ENCODE measurements around the gene NUP85.
"Not testable (repeated sequence)": the region's sequence is repeated elsewhere in the genome, so short reads cannot be mapped to it uniquely, and the experiment has no call there.

Gene NUP85

DNA sequence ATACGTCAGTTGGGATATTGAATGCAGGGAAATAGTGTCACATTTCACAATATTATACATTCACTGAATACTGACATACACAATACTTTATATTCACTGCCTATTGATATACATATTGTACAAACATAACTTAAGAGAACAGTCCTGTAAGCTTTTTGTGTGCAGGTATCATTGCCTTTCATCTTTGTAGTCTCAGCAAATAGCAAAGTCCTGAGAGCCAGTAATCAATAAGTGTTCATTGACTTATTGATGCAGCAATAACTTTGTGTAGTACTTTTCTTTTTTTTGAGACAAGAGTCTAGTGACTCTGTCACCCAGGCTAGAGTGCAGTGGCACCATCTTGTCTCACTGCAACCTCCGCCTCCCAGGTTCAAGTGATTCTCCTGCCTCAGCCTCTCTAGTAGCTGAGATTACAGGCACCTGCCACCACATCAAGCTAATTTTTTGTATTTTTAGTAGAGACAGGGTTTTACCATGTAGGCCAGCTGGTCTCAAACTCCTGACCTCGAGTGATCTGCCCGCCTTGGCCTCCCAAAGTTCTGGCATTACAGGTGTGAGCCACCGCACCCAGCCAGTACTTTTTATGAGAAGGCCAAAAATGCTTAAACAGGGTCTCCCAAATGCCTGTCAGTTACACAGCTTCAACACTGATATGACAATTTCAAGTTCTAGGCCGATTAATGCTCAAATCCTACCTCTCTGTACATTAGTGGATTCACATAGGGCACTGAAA, 5.4 kb upstream of the NUP85 start:
- no peak for DNase-seq

DNA sequence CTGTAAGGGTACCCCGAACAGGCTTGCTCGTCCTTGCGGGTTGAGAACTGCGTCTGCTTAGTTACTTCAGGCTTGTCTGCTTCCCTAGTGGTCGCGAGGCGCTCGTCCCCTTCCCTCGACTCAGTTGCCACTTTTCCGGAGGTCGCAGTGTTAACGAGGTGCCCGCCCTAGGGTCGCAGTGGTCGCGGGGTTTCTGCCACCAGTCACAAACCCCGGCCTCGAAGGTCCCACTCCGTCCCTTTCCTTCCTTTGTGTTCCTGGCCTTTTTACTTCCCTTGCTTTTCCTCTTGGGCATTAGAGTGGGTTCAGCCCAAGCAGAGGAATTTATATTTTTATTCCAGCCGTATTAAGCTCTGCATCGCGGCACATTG, 299 bp downstream of the NUP85 start:
- no peak for DNase-seq

DNA sequence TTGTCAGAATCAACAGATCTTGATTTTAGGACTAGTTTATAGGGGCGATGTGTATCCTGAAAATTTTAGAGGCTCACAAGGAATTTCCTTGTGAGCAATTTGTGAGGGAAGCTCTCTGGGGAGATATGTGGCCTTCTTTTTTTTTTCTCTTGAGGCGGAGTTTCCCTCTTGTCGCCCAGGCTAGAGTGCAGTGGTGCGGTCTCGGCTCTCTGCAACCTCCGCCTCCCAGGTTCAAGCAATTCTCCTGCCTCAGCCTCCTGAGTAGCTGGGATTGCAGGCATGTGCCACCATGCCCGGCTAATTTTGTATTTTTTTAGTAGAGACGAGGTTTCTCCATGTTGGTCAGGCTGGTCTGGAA, 1.6 kb downstream of the NUP85 start:
- not testable (repeated sequence) for DNase-seq

DNA sequence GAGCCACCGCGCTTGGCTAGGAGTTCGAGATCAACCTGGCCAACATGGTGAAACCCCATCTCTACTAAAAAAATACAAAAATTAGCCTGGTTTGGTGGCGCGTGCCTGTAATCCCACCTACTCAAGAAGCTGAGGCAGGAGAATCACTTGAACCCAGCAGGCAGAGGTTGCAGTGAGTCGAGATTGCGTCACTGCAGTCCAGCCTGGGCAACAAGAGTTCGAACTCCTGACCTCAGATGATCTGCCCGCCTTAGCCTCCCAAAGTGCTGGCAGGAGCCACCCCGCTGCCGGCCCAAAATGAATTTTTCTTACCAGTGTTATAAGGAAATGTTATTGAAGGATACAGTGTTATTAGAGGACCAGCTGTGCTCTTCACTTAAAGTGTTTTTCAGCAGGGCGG, 2.3 kb downstream of the NUP85 start:
- no peak for DNase-seq

DNA sequence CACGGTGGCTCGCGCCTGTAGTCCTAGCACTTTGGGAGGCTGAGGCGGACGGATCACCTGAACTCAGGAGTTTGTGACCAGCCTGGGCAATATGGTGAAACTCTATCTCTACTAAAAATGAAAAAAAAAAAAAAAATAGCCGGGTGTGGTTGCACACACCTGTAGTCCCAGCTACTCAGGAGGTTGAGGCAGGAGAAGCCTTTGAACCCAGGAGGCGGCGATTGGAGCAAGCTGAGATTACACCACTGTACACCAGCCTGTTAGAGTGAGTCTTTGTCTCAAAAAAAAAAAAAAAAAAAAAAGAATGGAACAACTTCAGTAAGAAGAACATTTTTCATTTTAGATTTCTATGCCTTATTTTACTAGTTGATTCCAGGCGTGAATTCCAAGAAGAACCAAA, 2.7 kb downstream of the NUP85 start:
- DNase-seq, result no peak

DNA sequence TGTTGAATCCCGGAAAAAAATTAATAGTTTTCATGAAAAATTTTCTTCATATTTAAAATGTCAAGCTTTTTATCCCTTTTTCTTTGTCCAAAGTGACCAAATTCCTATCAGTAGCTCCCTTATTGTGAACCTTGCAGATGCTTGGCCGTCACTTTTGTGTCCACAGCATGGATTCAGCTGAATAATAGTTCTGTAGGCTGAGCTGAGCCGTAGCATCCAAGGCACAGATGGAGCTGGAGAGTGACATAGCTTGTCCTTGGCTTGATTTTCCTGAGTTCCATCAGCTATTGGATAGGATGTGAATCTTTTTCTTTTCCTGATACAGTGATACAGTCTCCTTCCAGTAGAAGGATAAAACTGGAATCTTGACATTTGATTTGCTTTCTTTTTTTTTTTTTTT, 3.6 kb downstream of the NUP85 start:
- no peak for DNase-seq

DNA sequence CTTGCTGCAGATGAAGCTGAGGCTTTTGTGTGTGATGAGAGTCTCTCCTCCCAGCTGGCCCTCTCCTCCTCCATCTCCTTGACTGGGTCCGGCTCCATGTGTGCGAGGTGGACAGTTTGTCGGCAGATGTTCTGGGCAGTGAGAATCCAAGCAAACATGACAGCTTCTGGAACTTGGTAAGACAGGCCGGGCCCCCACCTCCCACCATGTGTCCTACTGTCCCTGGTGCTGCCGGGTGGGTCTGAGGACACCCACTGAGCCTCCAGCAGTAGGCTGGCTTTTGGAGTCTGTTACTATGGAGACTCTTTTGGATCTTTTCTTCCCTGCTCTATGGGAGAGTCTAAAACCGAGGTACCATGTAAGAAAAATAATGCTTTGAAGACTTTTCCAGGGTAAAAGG, 12.7 kb downstream of the NUP85 start:
- no peak for DNase-seq

DNA sequence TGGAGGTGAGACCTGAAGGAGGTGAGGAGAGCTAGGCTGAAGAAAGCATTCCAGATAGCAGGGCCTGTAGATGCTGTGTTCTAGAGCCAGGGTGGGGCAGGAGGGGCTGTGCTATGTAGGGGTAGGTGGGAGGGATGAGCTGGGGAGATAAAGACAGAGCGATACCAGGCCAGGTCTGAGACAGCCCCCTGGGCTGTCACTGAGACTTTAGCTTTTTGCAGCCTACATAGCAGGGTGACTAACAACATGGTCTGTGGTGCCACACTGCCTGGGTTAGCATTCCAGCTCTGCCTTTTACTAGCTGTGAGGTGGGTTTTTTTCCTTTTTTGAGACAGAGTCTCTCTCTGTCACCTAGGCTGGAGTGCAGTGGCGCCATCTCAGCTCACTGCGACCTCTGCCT, 14.3 kb downstream of the NUP85 start:
- no peak for DNase-seq

DNA sequence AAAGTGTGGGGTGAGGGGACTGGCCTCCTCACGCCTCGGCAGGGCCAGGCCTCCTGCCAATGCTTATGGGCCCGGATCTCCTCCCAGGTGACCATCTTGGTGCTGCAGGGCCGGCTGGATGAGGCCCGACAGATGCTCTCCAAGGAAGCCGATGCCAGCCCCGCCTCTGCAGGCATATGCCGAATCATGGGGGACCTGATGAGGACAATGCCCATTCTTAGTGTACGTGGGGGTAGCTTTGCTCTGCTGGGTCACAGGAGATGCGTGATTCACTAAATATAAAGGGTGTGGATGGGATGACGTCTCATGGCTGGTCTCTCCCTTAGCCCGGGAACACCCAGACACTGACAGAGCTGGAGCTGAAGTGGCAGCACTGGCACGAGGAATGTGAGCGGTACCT, 19.5 kb downstream of the NUP85 start:
- DNase-seq, result no peak

DNA sequence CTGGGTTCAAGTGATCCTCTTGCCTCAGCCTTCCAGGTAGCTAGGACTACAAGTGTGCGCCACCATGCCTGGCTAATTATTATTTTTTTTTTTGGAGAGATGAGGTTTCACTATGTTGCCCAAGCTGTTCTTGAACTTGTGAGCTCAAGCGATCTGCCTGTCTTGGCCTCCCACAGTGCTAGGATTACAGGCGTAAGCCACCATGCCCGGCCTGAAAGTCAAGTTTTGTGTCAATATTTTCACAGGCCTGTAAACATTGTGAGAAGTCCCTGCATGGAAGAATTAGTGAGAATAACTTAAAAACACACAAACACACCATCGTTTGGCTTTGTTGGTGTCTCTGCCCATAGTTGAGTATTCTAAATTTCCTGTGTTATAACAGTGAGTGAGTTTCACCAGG, 22.2 kb downstream of the NUP85 start:
- no peak for DNase-seq

DNA sequence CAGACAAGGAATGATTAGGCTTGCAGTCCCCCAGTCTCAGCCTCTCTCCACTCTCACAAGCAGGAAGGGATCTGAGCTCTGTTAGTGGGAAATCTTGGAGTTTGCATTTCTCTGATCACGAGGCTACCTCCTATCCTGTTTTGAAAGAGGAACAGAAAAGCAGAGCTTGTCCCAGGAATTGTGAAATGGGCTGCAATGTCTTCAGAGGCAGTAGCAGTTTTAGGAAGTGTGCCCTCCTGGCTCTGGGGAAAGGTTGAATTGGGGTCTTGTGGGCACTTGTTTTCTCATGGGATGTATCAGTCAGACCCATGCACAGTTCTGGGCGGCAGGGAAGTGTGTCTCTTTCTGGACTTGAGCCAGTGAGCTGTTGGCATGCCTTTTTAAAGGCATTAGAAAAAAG, 22.8 kb downstream of the NUP85 start:
- no peak for DNase-seq

DNA sequence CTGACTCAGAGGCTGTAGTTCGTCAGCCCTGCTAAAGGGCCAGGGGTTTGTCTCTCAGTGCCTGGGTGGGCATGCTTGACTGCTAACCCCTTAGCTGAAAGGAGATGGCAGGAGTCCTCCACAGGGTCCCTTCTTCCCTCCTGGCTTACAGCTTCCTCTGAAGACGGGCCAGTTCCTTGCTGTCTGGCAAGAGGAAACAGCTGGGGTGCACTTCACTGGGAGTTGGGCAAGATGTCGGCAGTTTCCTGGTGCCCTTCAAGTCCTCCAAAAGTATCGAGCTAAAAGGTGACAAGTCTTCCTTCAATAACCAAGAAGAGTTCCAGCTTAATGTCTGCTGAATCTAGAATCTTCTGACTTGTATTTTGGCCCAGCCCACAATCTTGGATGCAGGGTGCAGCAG, 23.4 kb downstream of the NUP85 start:
- DNase-seq, result no peak

DNA sequence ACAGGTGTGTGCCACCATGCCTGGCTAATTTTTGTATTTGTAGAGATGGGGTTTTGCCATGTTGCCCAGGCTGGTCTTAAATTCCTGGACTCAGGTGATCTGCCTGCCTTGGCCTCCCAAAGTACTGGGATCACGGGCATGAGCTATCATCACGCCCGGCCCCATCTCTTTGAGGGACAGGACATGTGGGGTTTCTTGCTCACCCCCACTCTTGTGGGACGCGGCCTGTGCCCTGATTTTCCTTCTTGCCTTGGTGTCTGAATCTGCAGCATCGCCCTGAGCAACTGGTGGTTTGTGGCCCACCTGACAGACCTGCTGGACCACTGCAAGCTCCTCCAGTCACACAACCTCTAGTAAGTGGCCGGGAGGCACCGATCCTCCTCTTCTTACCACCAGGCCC, 25.6 kb downstream of the NUP85 start:
- no peak for DNase-seq

DNA sequence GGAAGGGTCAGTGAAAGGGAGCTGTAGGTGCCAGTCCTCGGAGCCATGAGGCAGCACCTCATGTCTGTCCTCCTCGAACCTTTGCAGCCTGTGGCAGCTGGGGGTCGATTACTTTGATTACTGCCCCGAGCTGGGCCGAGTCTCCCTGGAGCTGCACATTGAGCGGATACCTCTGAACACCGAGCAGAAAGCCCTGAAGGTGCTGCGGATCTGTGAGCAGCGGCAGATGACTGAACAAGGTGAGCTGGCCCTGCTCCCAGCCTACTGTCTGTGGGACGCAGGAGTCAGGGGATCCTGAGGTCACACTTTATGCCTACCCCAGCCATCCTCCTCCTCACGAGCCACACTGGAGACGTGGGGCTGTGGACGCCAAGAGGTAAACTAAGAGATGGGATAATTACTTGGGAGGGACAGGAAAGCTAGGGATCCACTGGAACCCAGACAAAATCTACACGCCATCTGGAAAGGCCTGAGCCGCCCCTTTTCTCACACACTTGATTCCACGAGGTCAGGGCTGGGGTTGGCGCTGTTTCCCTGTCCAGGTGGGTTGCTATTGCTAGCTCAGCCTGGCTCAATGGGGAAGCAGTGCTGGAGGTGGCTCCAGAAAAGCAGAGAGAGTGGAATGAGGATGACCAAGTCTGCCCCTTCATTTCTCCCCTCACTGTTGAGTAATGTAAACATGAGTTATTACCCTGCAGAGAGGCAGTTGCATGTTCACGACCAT, 26.4 kb downstream of the NUP85 start:
- no peak for DNase-seq

DNA sequence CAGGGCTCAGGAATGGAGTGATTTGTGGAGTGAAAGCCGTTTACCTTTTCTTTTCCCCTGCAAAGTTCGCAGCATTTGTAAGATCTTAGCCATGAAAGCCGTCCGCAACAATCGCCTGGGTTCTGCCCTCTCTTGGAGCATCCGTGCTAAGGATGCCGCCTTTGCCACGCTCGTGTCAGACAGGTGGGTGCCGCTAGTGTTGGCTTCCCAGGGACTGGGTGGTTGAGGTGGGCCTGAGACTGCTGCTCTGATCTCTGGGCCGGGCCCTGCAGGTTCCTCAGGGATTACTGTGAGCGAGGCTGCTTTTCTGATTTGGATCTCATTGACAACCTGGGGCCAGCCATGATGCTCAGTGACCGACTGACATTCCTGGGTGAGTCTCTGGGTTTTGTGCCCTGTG, 27.3 kb downstream of the NUP85 start:
- DNase-seq, result no peak

DNA sequence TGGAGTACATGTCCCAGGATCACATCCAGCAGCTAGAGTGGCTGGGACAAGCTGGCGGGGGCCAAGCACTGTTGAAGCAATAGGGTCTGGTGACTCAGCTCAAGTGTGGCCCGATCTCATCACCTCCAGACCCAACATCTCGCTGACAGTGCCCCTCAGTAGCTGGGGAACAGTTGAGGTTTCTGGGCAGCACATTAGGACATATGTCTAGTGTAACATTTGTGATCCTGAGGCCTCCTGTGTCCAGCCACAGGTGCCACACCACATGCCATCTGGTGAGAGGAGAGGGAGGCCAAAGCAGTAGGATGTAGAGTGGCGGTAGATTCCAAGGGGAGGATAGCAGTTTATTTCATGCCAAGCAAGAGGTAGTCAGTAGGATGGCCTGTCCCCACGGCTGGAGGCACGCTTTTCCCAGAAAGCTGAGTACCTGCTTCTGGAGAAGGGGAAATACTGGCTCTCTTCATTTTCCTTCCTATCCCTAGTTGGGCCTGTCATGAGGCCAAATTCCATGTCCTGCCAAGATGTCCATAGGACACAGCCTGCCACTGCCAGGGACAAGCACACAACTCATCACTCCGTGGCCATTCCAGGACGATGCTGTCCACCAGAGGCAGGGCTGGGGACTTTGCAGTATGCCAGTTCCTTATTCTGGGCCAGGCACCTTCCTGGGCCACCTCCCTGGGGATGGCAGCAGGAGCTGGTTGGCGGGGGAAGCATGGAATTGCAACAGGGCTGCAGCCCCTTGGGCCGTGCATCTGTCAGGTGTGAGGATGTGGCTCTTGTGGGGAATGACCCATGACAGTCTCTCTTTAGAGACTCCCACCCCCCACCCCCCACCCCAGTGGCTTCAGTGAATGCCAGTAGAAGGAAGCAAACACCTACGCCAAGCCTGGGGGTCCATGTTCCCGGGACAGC, 31.9 kb downstream of the NUP85 start:
- no peak for DNase-seq

DNA sequence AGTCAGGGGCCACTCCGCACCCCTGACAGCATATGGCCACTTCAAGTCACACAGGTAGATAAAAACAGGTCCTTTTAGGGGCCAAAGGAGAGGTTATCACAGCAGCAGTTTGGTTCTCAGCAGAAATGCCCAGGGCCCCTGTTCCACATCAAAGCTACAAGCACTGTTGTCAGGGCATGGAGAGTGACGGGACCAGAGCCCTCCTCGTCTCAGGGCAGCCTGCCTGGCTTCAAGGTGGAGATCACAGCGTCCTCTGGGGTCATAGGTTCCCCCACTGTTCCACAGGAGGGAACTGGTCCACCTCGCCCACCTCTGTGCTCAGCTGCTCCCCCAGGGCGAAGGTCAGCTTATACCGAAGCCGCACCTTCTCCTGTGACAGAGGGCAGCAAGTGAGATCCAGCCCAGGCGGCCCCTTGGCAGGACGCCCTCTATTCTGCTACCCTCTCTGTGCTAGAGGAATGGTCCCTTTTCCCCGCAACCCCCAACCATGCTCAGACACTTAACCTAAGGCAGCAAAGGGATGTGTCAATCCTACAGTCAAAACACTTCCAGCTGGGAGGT, 32.6 kb downstream of the NUP85 start:
- DNase-seq, result no peak

DNA sequence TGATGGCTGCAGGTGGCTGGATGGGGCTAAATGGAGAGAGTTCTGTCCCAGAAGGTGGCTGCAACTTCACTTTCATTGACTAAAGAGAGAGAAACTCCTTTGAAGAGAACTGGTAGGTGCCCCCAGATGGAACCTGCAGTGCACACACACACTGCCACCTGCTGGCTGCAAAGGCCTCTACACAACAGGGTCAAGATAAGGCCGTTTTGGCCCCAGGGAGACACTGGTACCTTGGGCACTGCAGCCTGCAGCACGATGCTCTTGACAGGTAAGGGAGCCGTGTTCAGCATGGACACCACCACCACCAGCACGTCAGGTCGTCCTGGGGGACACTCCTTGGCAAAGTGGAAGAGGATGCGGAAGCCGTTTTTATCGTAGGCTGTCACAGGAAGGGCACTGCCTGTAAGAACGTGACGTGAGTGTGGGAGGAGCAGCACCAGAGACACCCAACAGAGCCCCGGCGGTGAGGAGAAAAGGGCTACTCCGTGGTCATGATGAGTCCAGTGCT, 33.3 kb downstream of the NUP85 start:
- peak; percentile 60 to 81 for DNase-seq

DNA sequence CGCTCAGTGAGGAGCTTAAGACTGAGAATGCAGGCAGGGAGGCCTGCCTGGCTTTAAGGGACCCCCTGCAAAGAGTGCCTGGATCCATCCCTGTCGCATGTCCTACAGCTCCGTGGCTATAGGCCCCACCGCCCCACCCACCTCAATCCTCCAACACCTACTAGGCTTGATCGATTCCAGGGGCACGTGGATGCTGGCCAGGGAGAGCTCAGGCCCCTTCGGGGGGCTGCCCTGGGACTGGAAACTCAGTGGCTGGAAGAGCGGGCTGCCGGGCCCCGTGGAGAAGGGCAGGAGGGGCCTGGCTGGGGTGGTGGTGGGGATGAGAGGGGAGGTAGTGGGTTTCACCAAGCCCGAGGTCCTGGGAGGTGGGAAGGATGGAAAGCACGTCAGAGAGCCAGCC, 33.7 kb downstream of the NUP85 start:
- DNase-seq, result no peak

DNA sequence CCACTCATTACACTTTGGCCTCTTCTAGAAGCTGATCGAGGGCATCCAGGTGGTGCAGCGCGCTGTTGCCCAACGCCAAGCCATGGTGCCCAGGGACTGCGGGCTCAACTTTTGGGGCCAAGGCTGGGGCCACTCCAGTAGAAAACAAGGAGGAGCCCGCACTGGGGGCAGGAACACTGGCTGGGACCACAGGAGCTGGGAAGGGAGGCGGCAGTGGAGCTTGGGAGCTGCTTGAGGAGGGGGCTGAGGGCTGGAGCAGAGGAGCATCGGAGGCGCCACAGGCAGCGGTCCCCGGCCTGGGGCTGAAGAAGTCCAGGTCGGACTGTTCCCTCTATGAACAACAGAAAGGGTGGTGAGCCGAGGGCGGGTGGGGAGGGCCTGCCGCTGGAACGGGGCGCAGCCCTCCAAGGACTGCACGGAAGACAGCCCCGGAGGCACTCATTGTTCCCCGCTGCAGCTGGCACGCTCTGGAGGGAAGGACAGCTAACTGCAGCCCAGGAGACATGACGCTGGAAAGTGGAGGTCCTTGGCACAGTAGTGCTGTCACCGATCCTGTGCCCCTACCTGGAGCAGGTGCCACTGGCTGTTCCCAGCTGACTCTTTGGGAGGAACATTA, 34.4 kb downstream of the NUP85 start:
- no peak for DNase-seq

DNA sequence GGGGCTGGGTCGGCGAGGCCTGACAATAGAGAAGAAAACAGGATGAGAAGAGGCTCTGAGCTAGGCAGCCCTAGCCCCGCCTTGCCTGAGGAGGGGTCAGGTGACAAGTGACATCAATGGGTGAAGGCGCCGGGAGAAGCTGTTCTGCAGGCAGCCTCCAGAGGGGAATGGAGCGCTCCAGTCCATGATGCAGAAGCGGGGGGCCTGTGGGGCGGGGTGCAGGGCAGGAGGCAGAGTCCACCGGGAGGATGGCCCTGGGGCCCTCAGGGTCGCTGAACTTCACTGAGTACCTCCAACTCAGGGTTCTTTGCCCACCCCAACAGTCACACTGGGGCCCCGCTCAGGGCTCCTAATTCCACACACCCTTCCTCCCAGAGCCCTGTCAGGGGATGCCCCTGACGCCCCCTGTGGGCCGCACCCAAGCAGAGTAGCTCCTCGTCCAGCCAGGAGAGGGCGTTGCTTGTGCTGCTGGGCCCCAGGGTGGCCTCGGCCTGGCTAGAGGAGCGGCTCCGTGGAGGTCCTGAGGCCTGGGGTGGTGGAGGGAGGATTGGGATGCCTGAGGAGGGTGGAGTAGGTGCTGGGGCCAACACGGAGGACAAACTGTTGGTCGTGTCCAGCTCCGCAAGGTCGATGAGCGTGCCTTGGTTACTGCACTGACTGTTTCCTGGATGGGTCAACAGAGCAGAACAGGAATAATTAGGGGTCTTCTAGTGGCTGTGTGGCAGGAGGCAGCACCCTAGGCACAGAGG, 35.1 kb downstream of the NUP85 start:
- DNase-seq, result peak; percentile 46 to 58

DNA sequence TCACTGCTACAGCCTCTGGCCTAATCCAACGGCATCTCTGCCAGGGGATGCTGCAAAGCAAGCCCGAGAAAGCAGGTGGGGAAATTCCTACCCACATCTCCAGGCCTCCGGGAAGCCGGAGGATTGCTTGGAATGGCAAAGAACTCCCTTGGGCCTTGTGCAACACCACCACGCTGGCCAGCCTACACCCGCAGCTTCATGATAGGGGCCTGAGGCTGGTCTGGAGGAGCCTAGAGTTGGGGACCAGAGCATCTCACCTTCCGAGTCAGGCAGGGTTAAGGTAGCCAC, 35.6 kb downstream of the NUP85 start:
- no peak for DNase-seq

Measured in SHP77 (cell line).